ENCODE measurements around the gene ZNF532. TPM values are rescaled to one million over a fixed set of nuclear protein-coding genes. Genes with fewer than 3 reads are reported as not detected.

ZNF532 gene
- total RNA-seq, 5 donors from 2014 or later (not counting 1 experiment from before 2014, with no cell fraction given) = 5.0 to 14.2 (median 7.8) TPM

- H3K36me3 Mint-ChIP-seq = no peaks in the 10 kb centered on the region
- POLR2A ChIA-PET = no interaction called here
- Histone ChIP-seq H3K9me3 (no peaks in the 10 kb centered on the region), H3K4me3 (ENCODE audit: control insufficient read depth in 1 of 2, extremely low read depth in 1 of 2, low read length in 1 of 2) (no peak overlapping the region), H3K4me1 (ENCODE audit: control insufficient read depth in 1 of 2, extremely low read depth in 1 of 2, insufficient read depth in 2 of 2, low read length in 2 of 2) (no peaks in the 10 kb centered on the region), H3K27ac (ENCODE audit: low read length) (no peak overlapping the region), H3K27me3 (replicated peaks in 1 of 2; ENCODE audit: control insufficient read depth in 2 of 2, extremely low read depth in 1 of 2, insufficient read depth in 2 of 2, low read length in 1 of 2) (peaks cover 0 to 8% of the 10 kb centered on the region in 2 experiments), H3K36me3 (ENCODE audit: control insufficient read depth in 2 of 2, extremely low read depth in 1 of 2, insufficient read depth in 1 of 2, low read length in 1 of 2) (no peaks in the 10 kb centered on the region)
- WGBS (ENCODE audit: insufficient coverage) = 80% methylated on average over 2 of the region's 7 CpGs
- H3K27me3 Mint-ChIP-seq = peaks cover 0 to 9% of the 10 kb centered on the region in 2 donors
- ATAC-seq (replicated peaks in 1 of 4) (no peak), DNase-seq (no peak)
- H3K4me3 Mint-ChIP-seq = no peak overlapping the region
- H3K27ac Mint-ChIP-seq = no peak overlapping the region
- H3K4me1 Mint-ChIP-seq = no peaks in the 10 kb centered on the region
- H3K9me3 Mint-ChIP-seq = no peaks in the 10 kb centered on the region
- CTCF ChIA-PET = interaction anchor here in 1 of 2 donors (0.7 kb wide), 1 partner anchor 9 kb away, joined by 8 read pairs; no protein-coding TSS in a partner anchor
These were observed 138.4 kb downstream of the ZNF532 start for GRCh38 chr18:59002974-59003594.

DNA sequence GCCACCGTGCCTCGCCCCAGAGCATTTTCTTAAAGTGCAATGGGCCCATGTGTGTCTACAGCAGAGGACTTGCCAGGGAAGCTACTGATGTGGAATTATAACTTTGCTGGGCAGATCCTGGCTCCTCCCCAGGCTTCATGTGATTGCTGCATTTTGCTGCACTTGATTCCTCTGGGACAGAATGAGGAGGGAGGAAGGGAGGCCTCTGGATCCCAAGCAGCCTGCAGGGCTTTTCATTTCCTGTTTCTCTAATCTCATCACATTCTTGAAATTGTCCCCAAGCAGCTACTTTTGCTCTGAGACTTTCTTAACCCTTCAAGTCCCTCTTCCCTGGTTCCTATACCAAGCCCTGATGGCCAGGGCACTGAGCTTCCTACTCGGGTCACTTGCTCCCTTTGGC, 140.6 kb downstream of the ZNF532 start:
- H3K27ac Mint-ChIP-seq = no peak overlapping the region
- DNase-seq = no peak
- POLR2A ChIA-PET = no interaction called here
- Histone ChIP-seq H3K27ac (ENCODE audit: low read length) (no peak overlapping the region), H3K4me1 (ENCODE audit: control insufficient read depth in 1 of 2, extremely low read depth in 1 of 2, insufficient read depth in 2 of 2, low read length in 2 of 2) (no peaks in the 10 kb centered on the region), H3K9me3 (no peaks in the 10 kb centered on the region), H3K36me3 (ENCODE audit: control insufficient read depth in 2 of 2, extremely low read depth in 1 of 2, insufficient read depth in 1 of 2, low read length in 1 of 2) (no peaks in the 10 kb centered on the region), H3K27me3 (replicated peaks in 1 of 2; ENCODE audit: control insufficient read depth in 2 of 2, extremely low read depth in 1 of 2, insufficient read depth in 2 of 2, low read length in 1 of 2) (peaks cover 0 to 6% of the 10 kb centered on the region in 2 experiments), H3K4me3 (ENCODE audit: control insufficient read depth in 1 of 2, extremely low read depth in 1 of 2, low read length in 1 of 2) (no peak overlapping the region)
- WGBS (ENCODE audit: insufficient coverage) = 67% methylated on average over 3 of the region's 3 CpGs
- no peaks in the 10 kb centered on the region for H3K9me3 Mint-ChIP-seq
- ATAC-seq (replicated peaks in 1 of 4) = no peak
- CTCF ChIA-PET = no interaction called here
- no peaks in the 10 kb centered on the region for H3K4me1 Mint-ChIP-seq
- H3K36me3 Mint-ChIP-seq = no peaks in the 10 kb centered on the region
- no peak overlapping the region for H3K4me3 Mint-ChIP-seq
- peaks cover 0 to 9% of the 10 kb centered on the region in 2 donors for H3K27me3 Mint-ChIP-seq

DNA sequence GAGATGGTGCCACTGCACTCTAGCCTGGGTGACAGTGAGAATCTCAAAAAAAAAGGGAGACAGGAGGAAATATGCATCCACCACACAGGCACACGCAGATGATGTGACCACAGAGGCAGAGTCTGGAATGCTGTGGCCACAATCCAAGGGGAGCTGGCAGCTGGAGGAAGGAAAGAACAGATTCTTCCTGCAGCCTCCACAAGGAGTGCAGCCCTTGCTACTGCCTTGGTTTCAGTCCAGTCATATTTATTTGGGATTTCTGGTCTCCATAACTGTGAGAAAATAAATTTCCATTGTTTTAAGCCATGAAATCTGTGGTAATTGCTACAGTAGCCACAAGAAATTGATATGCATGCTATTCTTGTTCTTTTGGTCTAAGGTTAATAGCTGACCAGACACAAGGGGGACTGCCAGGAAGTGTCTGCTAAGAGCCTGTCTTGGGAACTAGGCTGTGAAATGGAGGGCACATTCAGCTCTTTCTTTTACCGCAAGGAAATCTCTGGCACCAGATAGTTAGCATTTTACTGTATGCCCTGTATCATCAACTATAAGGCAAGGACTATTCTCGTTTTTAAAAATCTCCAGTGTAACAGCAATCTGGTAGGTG, 141.9 kb downstream of the ZNF532 start:
- 70% methylated on average over 3 of the region's 3 CpGs for WGBS (ENCODE audit: insufficient coverage)
- no peak overlapping the region for H3K4me3 Mint-ChIP-seq
- no peaks in the 10 kb centered on the region for H3K9me3 ChIP-seq
- no peaks in the 10 kb centered on the region for H3K36me3 Mint-ChIP-seq
- no peaks in the 10 kb centered on the region for H3K36me3 ChIP-seq (ENCODE audit: control insufficient read depth in 2 of 2, extremely low read depth in 1 of 2, insufficient read depth in 1 of 2, low read length in 1 of 2)
- CTCF ChIA-PET = interaction anchor here in 1 of 2 donors (0.5 kb wide), 1 partner anchor 532 kb away, joined by 3 read pairs; no protein-coding TSS in a partner anchor
- no peaks in the 10 kb centered on the region for H3K9me3 Mint-ChIP-seq
- H3K27me3 Mint-ChIP-seq = peaks cover 4 to 9% of the 10 kb centered on the region in 2 donors
- H3K4me1 ChIP-seq (ENCODE audit: control insufficient read depth in 1 of 2, extremely low read depth in 1 of 2, insufficient read depth in 2 of 2, low read length in 2 of 2) = no peaks in the 10 kb centered on the region
- H3K27ac Mint-ChIP-seq = no peak overlapping the region
- ATAC-seq (replicated peaks in 1 of 4) = no peak
- H3K27me3 ChIP-seq (replicated peaks in 1 of 2; ENCODE audit: control insufficient read depth in 2 of 2, extremely low read depth in 1 of 2, insufficient read depth in 2 of 2, low read length in 1 of 2) = peaks cover 0 to 6% of the 10 kb centered on the region in 2 experiments
- no peaks in the 10 kb centered on the region for H3K4me1 Mint-ChIP-seq
- POLR2A ChIA-PET = no interaction called here
- no peak for DNase-seq
- H3K4me3 ChIP-seq (ENCODE audit: control insufficient read depth in 1 of 2, extremely low read depth in 1 of 2, low read length in 1 of 2) = no peak overlapping the region
- H3K27ac ChIP-seq (ENCODE audit: low read length) = no peak overlapping the region

- Mint-ChIP-seq H3K27me3 (peaks cover 6 to 10% of the 10 kb centered on the region in 2 donors), H3K9me3 (no peaks in the 10 kb centered on the region), H3K4me3 (no peak overlapping the region), H3K36me3 (no peaks in the 10 kb centered on the region), H3K27ac (no peak overlapping the region), H3K4me1 (no peaks in the 10 kb centered on the region)
- POLR2A ChIA-PET = no interaction called here
- Histone ChIP-seq H3K27ac (ENCODE audit: low read length) (no peak overlapping the region), H3K4me1 (ENCODE audit: control insufficient read depth in 1 of 2, extremely low read depth in 1 of 2, insufficient read depth in 2 of 2, low read length in 2 of 2) (no peaks in the 10 kb centered on the region), H3K27me3 (replicated peaks in 1 of 2; ENCODE audit: control insufficient read depth in 2 of 2, extremely low read depth in 1 of 2, insufficient read depth in 2 of 2, low read length in 1 of 2) (peaks cover 0 to 8% of the 10 kb centered on the region in 2 experiments), H3K9me3 (no peaks in the 10 kb centered on the region), H3K4me3 (ENCODE audit: control insufficient read depth in 1 of 2, extremely low read depth in 1 of 2, low read length in 1 of 2) (no peak overlapping the region), H3K36me3 (ENCODE audit: control insufficient read depth in 2 of 2, extremely low read depth in 1 of 2, insufficient read depth in 1 of 2, low read length in 1 of 2) (no peaks in the 10 kb centered on the region)
- no peak for DNase-seq
- CTCF ChIA-PET = interaction anchor here in 1 of 2 donors (0.7 kb wide), 1 partner anchor 77 kb away, joined by 9 read pairs; no protein-coding TSS in a partner anchor
- ATAC-seq (replicated peaks in 1 of 4) = no peak
- 96% methylated on average over 7 of the region's 13 CpGs for WGBS (ENCODE audit: insufficient coverage)
These were observed 143.8 kb downstream of the ZNF532 start for GRCh38 chr18:59008302-59008974.

DNA sequence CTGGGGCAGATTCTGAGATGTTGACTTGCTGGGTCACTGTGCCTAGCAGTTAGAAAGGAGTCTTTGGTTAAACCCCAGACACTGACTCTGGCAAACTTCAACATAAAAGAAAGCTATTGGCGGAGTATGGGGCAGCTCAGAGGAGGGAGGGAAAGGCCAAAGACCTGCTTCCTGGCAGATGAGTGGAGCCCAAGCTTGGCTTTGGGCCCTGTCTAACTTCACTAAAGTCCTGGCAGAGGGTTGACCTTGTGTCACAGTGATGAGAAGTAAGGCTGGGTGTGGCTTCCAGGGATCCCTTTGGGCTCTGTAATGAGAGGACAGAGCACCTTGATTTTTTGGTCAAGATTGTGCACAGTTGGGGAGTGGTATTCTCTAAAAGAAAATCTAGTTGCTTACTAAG, 145.2 kb downstream of the ZNF532 start:
- Mint-ChIP-seq H3K9me3 (no peaks in the 10 kb centered on the region), H3K4me1 (no peaks in the 10 kb centered on the region), H3K36me3 (no peaks in the 10 kb centered on the region), H3K27ac (no peak overlapping the region), H3K4me3 (no peak overlapping the region), H3K27me3 (peaks cover 10 to 13% of the 10 kb centered on the region in 2 donors)
- Histone ChIP-seq H3K4me3 (ENCODE audit: control insufficient read depth in 1 of 2, extremely low read depth in 1 of 2, low read length in 1 of 2) (no peak overlapping the region), H3K27ac (ENCODE audit: low read length) (no peak overlapping the region), H3K4me1 (ENCODE audit: control insufficient read depth in 1 of 2, extremely low read depth in 1 of 2, insufficient read depth in 2 of 2, low read length in 2 of 2) (no peaks in the 10 kb centered on the region), H3K36me3 (ENCODE audit: control insufficient read depth in 2 of 2, extremely low read depth in 1 of 2, insufficient read depth in 1 of 2, low read length in 1 of 2) (no peaks in the 10 kb centered on the region), H3K9me3 (no peaks in the 10 kb centered on the region), H3K27me3 (replicated peaks in 1 of 2; ENCODE audit: control insufficient read depth in 2 of 2, extremely low read depth in 1 of 2, insufficient read depth in 2 of 2, low read length in 1 of 2) (peaks cover 0 to 8% of the 10 kb centered on the region in 2 experiments)
- ChIA-PET CTCF (interaction anchor here (0.7 to 0.9 kb wide), 2 partner anchors 8 to 10 kb away, joined by 3 to 4 read pairs; no protein-coding TSS in a partner anchor), POLR2A (no interaction called here)
- no peak for ATAC-seq (replicated peaks in 1 of 4)
- no peak for DNase-seq
- no CpG with 5 or more reads among the region's 1 CpG for WGBS (ENCODE audit: insufficient coverage)

DNA sequence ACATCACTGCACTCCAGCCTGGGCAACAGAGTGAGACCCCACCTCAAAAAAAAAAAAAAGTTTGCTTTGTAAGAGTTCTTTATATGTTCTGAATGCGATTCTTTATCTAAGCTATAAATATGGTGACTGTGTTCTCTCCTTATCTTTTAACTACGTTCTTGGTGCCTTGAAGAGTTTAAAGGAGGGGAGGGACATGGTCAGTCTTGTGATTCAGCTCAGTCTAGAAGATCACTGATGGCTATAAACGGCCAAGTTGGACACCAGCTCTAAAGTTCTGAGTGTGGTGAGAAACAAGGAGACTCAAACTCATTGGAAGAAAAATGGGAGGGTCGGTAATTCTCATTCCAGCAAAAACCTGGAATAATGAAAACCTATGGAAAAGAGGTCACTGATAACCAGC, 146.6 kb downstream of the ZNF532 start:
- Histone ChIP-seq H3K4me1 (ENCODE audit: control insufficient read depth in 1 of 2, extremely low read depth in 1 of 2, insufficient read depth in 2 of 2, low read length in 2 of 2) (no peaks in the 10 kb centered on the region), H3K36me3 (ENCODE audit: control insufficient read depth in 2 of 2, extremely low read depth in 1 of 2, insufficient read depth in 1 of 2, low read length in 1 of 2) (no peaks in the 10 kb centered on the region), H3K27me3 (replicated peaks in 1 of 2; ENCODE audit: control insufficient read depth in 2 of 2, extremely low read depth in 1 of 2, insufficient read depth in 2 of 2, low read length in 1 of 2) (peaks cover 0 to 11% of the 10 kb centered on the region in 2 experiments), H3K9me3 (no peaks in the 10 kb centered on the region), H3K27ac (ENCODE audit: low read length) (no peak overlapping the region), H3K4me3 (ENCODE audit: control insufficient read depth in 1 of 2, extremely low read depth in 1 of 2, low read length in 1 of 2) (no peak overlapping the region)
- no peaks in the 10 kb centered on the region for H3K4me1 Mint-ChIP-seq
- CTCF ChIA-PET = interaction anchor here in 1 of 2 donors (0.6 kb wide), 2 partner anchors 107 to 1913 kb away, joined by 3 to 6 read pairs; no protein-coding TSS in a partner anchor
- H3K36me3 Mint-ChIP-seq = no peaks in the 10 kb centered on the region
- H3K4me3 Mint-ChIP-seq = no peak overlapping the region
- POLR2A ChIA-PET = interaction anchor here in 1 of 2 donors (0.6 kb wide), 2 partner anchors 220 to 1631 kb away, joined by 3 read pairs; no protein-coding TSS in a partner anchor
- WGBS (ENCODE audit: insufficient coverage) = 80% methylated on average over 1 of the region's 4 CpGs
- DNase-seq (no peak), ATAC-seq (replicated peaks in 1 of 4) (no peak)
- no peaks in the 10 kb centered on the region for H3K9me3 Mint-ChIP-seq
- H3K27ac Mint-ChIP-seq = no peak overlapping the region
- H3K27me3 Mint-ChIP-seq = peaks cover 10 to 18% of the 10 kb centered on the region in 2 donors
